Colonic mucosa (tissue), 4 donors: ENCODE data around the gene LMF1. TPM values are rescaled to one million over a fixed set of nuclear protein-coding genes. Genes with fewer than 3 reads are reported as not detected.
A peak's percentile ranks its signal among the peaks of the same experiment; 100 is the strongest.

Source experiments
- DNase-seq: peaks from one replicate; pipeline ENCODE4 v3.0.0-alpha.2; 2020
- H3K27ac ChIP-seq: fragments of 200-600 bp; one replicate; pipeline ENCODE4 v1.8.0; 2021
- H3K27me3 ChIP-seq: fragments of 200-600 bp; one replicate; pipeline ENCODE4 v1.8.0; 2021
- H3K36me3 ChIP-seq: fragments of 200-600 bp; one replicate; pipeline ENCODE4 v1.8.0; 2021
- H3K4me1 ChIP-seq: fragments of 200-600 bp; one replicate; pipeline ENCODE4 v1.8.0; 2021; ENCODE audit warnings: mild to moderate bottlenecking
- H3K4me3 ChIP-seq: fragments of 200-600 bp; one replicate; pipeline ENCODE4 v1.8.0; 2021
- H3K9ac ChIP-seq, 2 donors: one replicate each; pipeline ENCODE4 v1.7.0; 2013; ENCODE audit warnings: control low read depth in 2 of 2, low read depth in 2 of 2, low read length in 2 of 2
- H3K9me3 ChIP-seq: fragments of 200-600 bp; one replicate; pipeline ENCODE4 v1.8.0; 2021
- CTCF ChIP-seq: fragments of 200-600 bp; IDR thresholded peaks from one replicate; pipeline ENCODE4 v1.8.0; 2022; ENCODE audit warnings: antibody characterized with exemption, mild to moderate bottlenecking
- intact Hi-C: fragments of 100-400 bp; cut with DNase I; formaldehyde crosslinking; loops from one replicate; pipeline ENCODE4 v1.14.1; 2022
- total RNA-seq, 2 donors: library from RNA; stranded (reverse); fragmentation: NEBNext Ultra II Directional in 1 of 2; extraction: Animal tissue kit (Norgen Biotek cat#: 25700) in 1 of 2; gene quantifications; one replicate each; pipeline ENCODE4 v1.2.1, GENCODE V29; 2021
- donor health status: healthy.
- donor health status: DM: no; HTN: no; CAD: no.
- donor health status: DM: no; HTN: no; CAD: no.

LMF1 gene
- total RNA-seq, 2 donors from 2014 or later, result 8.4 to 12.8 TPM

GRCh38 chr16:835373-835772, 135.4 kb downstream of the LMF1 start:
- DNase-seq, result no peak
- H3K4me1 ChIP-seq, result no peaks in the 10 kb centered on the region
- no peaks in the 10 kb centered on the region for H3K9me3 ChIP-seq
- intact Hi-C loops, result no loop called here
- no peaks in the 10 kb centered on the region for H3K27me3 ChIP-seq
- H3K4me3 ChIP-seq, result no peak overlapping the region
- TF ChIP-seq CTCF, result no peak
- no peaks in the 10 kb centered on the region for H3K36me3 ChIP-seq
- H3K9ac ChIP-seq, result no peak overlapping the region
- H3K27ac ChIP-seq, result no peak overlapping the region

- H3K4me1 ChIP-seq, result no peaks in the 10 kb centered on the region
- H3K36me3 ChIP-seq, result no peaks in the 10 kb centered on the region
- no peak overlapping the region for H3K4me3 ChIP-seq
- no peak for TF ChIP-seq CTCF
- intact Hi-C loops, result no loop called here
- H3K9me3 ChIP-seq, result no peaks in the 10 kb centered on the region
- H3K27me3 ChIP-seq, result no peaks in the 10 kb centered on the region
- DNase-seq, result no peak
- no peak overlapping the region for H3K27ac ChIP-seq
- no peak overlapping the region for H3K9ac ChIP-seq
Observed at GRCh38 chr16:833411-833810, 137.4 kb downstream of the LMF1 start.

GRCh38 chr16:832652-833336, 138.0 kb downstream of the LMF1 start:
- TF ChIP-seq CTCF, result no peak
- Histone ChIP-seq H3K4me1 (no peaks in the 10 kb centered on the region), H3K9me3 (no peaks in the 10 kb centered on the region), H3K9ac (no peak overlapping the region), H3K36me3 (no peaks in the 10 kb centered on the region), H3K27me3 (no peaks in the 10 kb centered on the region), H3K4me3 (no peak overlapping the region), H3K27ac (no peak overlapping the region)
- intact Hi-C loops, result no loop called here
- peak; percentile 63 for DNase-seq

- no peak overlapping the region for H3K27ac ChIP-seq
- no peaks in the 10 kb centered on the region for H3K36me3 ChIP-seq
- H3K4me1 ChIP-seq, result no peaks in the 10 kb centered on the region
- H3K9ac ChIP-seq, result no peak overlapping the region
- no peak overlapping the region for H3K4me3 ChIP-seq
- no peak for TF ChIP-seq CTCF
- intact Hi-C loops, result no loop called here
- no peak for DNase-seq
- no peaks in the 10 kb centered on the region for H3K27me3 ChIP-seq
- no peaks in the 10 kb centered on the region for H3K9me3 ChIP-seq
Observed at GRCh38 chr16:831571-832413, 139.0 kb downstream of the LMF1 start.

- Histone ChIP-seq H3K4me1 (no peaks in the 10 kb centered on the region), H3K27ac (no peak overlapping the region), H3K27me3 (no peaks in the 10 kb centered on the region), H3K4me3 (no peak overlapping the region), H3K9me3 (no peaks in the 10 kb centered on the region), H3K9ac (no peak overlapping the region), H3K36me3 (no peaks in the 10 kb centered on the region)
- TF ChIP-seq CTCF, result no peak
- no peak for DNase-seq
- intact Hi-C loops, result no loop called here
Observed at GRCh38 chr16:830871-831570, 139.8 kb downstream of the LMF1 start.
